ENCODE results near the gene SYDE2. TPM values are rescaled to one million over a fixed set of nuclear protein-coding genes. Genes with fewer than 3 reads are reported as not detected.
"Not testable (repeated sequence)": the region's sequence is repeated elsewhere in the genome, so short reads cannot be mapped to it uniquely, and the experiment has no call there.

Gene SYDE2
- total RNA-seq (10 to 100 TPM; 13.0 to 45.3 (median 36.6) TPM), polyA plus RNA-seq (1 to 10 TPM in 2 of 3 donors, under 1 TPM in 1; 0.75 to 1.2 (median 1.2) TPM)
- long read RNA-seq, donor 1: 0 reads
- long read RNA-seq, donor 2, partial matches to known transcripts: 0 of 4 reads
- long read RNA-seq, donor 2, other reads (novel, unspliced or antisense): 0 of 4 reads
- long read RNA-seq, donor 3: 0 reads
- long read RNA-seq, donor 4: 0 reads
- long read RNA-seq, donor 5, partial matches to known transcripts: 0 of 2 reads
- long read RNA-seq, donor 5, other reads (novel, unspliced or antisense): 0 of 2 reads
- long read RNA-seq, donor 6: 0 reads
- long read RNA-seq, donor 7, partial matches to known transcripts: 0 of 2 reads
- long read RNA-seq, donor 7, other reads (novel, unspliced or antisense): 0 of 2 reads
- long read RNA-seq, donor 8, partial matches to known transcripts: 0 of 2 reads
- long read RNA-seq, donor 8, other reads (novel, unspliced or antisense): 0 of 2 reads
- long read RNA-seq, donor 9: 0 reads
- long read RNA-seq, donor 10: 0 reads

- H3K4me3 ChIP-seq: peak within 1 kb of the TSS; percentile 88 to 98 (median 93)
- WGBS, 5 donors: 0 to 1% (median 1%) methylated on average over 14 to 99 of the region's 99 CpGs
- H3K27ac ChIP-seq: peak within 1 kb of the TSS; percentile 97 to 98 (median 98)
- DNase-seq: peak; percentile 82 to 94
- peak; percentile 33 to 91 (median 90) for TF ChIP-seq POLR2AphosphoS5 (IDR thresholded peaks at IDR 0.05)
- TF ChIP-seq CTCF (IDR thresholded peaks at IDR 0.05): no peak
- TF ChIP-seq EP300 (IDR thresholded peaks at IDR 0.05): no peak
- peak in 1 of 4 donors; percentile 76 for TF ChIP-seq POLR2A (IDR thresholded peaks at IDR 0.05)
- intact Hi-C loops (cut with DNase I; ENCODE audit: low total_unique reads): no loop called here
- H3K9me3 ChIP-seq: no peaks in the 10 kb centered on the region
- no peaks in the 10 kb centered on the region for H3K36me3 ChIP-seq
- H3K4me1 ChIP-seq: peaks cover 6 to 63% (median 32%) of the 10 kb centered on the region in 4 donors
- H3K27me3 ChIP-seq: peaks cover 0 to 30% (median 0%) of the 10 kb centered on the region in 3 donors
These were observed at the start of gene SYDE2 for GRCh38 chr1:85200463-85201339. Gene SYDE2 (minus strand): TSS chr1:85201016. CDS start chr1:85200996, 20 bp downstream.

- DNase-seq; intact Hi-C loops (cut with DNase I; ENCODE audit: low total_unique reads); H3K4me3 ChIP-seq; H3K9me3 ChIP-seq; H3K27ac ChIP-seq; H3K27me3 ChIP-seq: not testable (repeated sequence)
- 76 to 95% (median 89%) methylated on average over 3 of the region's 3 CpGs for WGBS, 5 donors
- Histone ChIP-seq H3K4me1 (peaks cover 0 to 27% (median 16%) of the 10 kb centered on the region in 4 donors), H3K36me3 (peaks cover 0 to 28% (median 22%) of the 10 kb centered on the region in 4 donors)
These were observed 48.2 kb upstream of the SYDE2 start for GRCh38 chr1:85249042-85249441.

- Histone ChIP-seq H3K27me3 (no peaks in the 10 kb centered on the region), H3K4me3 (no peak overlapping the region), H3K9me3 (no peaks in the 10 kb centered on the region), H3K4me1 (peaks cover 0 to 22% (median 14%) of the 10 kb centered on the region in 4 donors), H3K27ac (no peak overlapping the region), H3K36me3 (peaks cover 0 to 4% (median under 1%) of the 10 kb centered on the region in 4 donors)
- TF ChIP-seq POLR2AphosphoS5 (IDR thresholded peaks at IDR 0.05) (no peak), EP300 (IDR thresholded peaks at IDR 0.05) (no peak), CTCF (IDR thresholded peaks at IDR 0.05) (no peak), POLR2A (IDR thresholded peaks at IDR 0.05) (no peak)
- intact Hi-C loops (cut with DNase I; ENCODE audit: low total_unique reads): no loop called here
- WGBS, 5 donors: 29 to 62% (median 43%) methylated on average over 1 of the region's 1 CpG
- DNase-seq: no peak
These were observed 45.1 kb upstream of the SYDE2 start for GRCh38 chr1:85245891-85246290.

- no peak for DNase-seq
- no peaks in the 10 kb centered on the region for H3K9me3 ChIP-seq
- TF ChIP-seq POLR2AphosphoS5 (IDR thresholded peaks at IDR 0.05) (no peak), POLR2A (IDR thresholded peaks at IDR 0.05) (no peak)
- H3K27me3 ChIP-seq: no peaks in the 10 kb centered on the region
- H3K27ac ChIP-seq: peak overlapping the region in 1 of 5 donors; percentile 47
- H3K36me3 ChIP-seq: peaks cover 0 to 4% (median 0%) of the 10 kb centered on the region in 4 donors
- no peak overlapping the region for H3K4me3 ChIP-seq
- 9 to 40% (median 22%) methylated on average over 1 of the region's 1 CpG for WGBS, 5 donors
- H3K4me1 ChIP-seq: peaks cover 0 to 25% (median 16%) of the 10 kb centered on the region in 4 donors
- intact Hi-C loops (cut with DNase I; ENCODE audit: low total_unique reads): no loop called here
These were observed 44.6 kb upstream of the SYDE2 start for GRCh38 chr1:85245456-85245855.

Data from stomach (tissue), 19 donors.